Ovary (tissue), 3 donors: ENCODE results near the gene SKIDA1.

ENCODE experiments used
- CTCF ChIP-seq, 3 donors: fragments of 450-650 bp in 2 of 3; fragments of 200-600 bp in 1 of 3; IDR thresholded peaks; one replicate each; pipeline versions ENCODE4 v1.5.1 to v1.8.0; 2016 to 2022; ENCODE audit warnings: antibody characterized with exemption in 3 of 3, mild to moderate bottlenecking in 1 of 3
- EP300 ChIP-seq: sonication (generic); formaldehyde crosslinking; IDR thresholded peaks from one replicate; pipeline ENCODE4 v1.6.1; 2017; ENCODE audit warnings: antibody characterized with exemption
- donor health status: DM: no; HTN: no; CAD: no.

DNA sequence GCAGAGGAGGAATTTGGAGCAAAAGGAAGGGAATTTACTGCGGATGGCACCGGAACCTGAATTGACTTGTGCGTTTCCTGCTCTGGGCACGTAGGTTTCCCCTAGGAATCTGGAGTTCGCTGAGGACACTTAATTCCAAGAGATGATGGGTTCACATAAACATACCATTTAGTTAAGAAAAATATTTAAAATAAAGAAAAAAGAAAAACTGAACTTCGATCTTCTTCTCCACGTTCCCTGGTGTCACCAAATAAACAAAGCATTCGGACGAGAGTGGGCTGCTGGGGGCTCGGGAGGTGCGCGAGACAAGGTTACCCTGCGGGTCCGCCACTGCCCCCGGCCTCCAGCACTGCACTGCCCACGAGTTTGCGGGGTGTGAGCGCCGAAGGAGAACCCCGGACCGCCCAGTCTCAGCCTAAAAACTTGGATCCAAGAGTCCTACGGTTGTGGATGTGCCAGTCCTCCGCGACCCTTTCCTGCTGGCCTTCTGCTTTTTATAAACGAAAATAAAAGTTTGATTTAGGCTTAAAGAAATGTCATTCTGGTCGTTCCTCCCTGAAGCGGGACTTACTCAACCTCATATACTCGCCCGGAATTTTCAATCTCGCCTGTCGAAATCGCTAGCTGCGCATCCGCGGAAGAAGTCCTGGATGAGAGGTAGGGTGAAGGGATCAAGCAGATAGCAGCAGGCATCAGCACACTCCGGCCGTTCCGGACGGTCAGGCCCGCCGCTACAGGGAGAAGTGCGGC, 30.3 kb downstream of the SKIDA1 start:
- no peak for TF ChIP-seq CTCF (IDR thresholded peaks at IDR 0.05)
- TF ChIP-seq EP300 = no peak
